NCI-H82 (cell line): ENCODE data around the gene GALNT15.
A peak's percentile ranks its signal among the peaks of the same experiment; 100 is the strongest.

Experiments
- DNase-seq: peaks from one replicate; lab custom pipeline; 2025; lab: John Stamatoyannopoulos, UW

GALNT15 gene, protein sequence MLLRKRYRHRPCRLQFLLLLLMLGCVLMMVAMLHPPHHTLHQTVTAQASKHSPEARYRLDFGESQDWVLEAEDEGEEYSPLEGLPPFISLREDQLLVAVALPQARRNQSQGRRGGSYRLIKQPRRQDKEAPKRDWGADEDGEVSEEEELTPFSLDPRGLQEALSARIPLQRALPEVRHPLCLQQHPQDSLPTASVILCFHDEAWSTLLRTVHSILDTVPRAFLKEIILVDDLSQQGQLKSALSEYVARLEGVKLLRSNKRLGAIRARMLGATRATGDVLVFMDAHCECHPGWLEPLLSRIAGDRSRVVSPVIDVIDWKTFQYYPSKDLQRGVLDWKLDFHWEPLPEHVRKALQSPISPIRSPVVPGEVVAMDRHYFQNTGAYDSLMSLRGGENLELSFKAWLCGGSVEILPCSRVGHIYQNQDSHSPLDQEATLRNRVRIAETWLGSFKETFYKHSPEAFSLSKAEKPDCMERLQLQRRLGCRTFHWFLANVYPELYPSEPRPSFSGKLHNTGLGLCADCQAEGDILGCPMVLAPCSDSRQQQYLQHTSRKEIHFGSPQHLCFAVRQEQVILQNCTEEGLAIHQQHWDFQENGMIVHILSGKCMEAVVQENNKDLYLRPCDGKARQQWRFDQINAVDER

DNA sequence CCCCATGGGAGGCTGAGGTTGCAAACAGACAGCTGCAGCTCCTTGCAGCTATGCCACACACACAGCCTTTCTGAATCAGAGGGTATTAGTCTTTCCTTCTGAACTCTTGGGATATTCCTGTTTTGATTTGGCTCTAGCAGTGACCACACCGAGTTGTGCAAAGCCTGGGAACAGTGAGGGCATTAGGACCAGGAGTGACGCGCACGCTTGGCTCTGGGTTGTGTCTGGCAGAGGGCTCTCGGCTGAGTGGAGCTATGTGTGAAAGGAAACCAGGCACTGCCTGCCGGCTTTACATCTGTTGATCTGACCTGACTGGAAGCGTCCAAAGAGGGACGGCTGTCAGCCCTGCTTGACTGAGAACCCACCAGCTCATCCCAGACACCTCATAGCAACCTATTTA, at the start of gene GALNT15:
Gene GALNT15 (plus strand): TSS at position 292 of the 400 bp plus-strand sequence. CDS start 472 bp downstream, outside the sequence.
- DNase-seq: no peak

DNA sequence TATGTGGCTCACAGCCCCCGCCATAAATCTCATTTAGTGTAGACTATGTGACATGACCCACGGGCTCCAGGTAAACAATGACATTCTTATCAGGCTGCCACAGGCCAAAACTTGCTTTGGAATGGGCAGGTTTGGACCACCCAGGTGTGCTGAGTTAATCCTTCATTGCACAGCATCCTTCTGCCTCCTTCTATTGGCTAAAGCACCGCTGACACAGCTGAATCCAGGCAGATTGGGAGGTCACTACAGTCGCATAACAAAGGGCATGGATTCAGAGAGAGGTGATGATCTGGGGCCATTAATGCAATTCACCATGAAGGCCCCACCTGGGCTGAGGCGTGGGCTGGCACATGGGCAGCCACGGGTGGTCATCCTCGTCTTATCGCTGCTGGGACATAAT, 47.8 kb upstream of the GALNT15 start:
- DNase-seq: no peak

DNA sequence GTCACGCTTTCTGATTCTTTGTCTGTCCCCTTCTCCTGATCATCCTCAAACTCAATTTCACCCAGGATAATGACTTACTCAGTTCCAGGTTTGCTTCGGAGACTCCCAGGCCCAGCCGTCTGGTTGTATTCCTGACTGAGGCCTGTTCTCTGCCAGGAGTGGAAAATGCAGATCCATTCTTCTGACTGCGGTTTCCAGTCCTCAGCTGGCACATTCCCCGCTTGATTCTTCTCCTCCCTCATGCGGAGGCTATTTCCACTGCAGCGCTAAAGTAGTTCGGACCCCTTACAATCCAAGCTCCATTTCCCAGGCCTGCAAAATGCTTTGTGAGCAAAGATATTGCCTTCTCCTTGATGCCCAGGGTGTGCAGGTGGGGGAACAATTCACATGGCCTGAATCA, 47.2 kb upstream of the GALNT15 start:
- no peak for DNase-seq

DNA sequence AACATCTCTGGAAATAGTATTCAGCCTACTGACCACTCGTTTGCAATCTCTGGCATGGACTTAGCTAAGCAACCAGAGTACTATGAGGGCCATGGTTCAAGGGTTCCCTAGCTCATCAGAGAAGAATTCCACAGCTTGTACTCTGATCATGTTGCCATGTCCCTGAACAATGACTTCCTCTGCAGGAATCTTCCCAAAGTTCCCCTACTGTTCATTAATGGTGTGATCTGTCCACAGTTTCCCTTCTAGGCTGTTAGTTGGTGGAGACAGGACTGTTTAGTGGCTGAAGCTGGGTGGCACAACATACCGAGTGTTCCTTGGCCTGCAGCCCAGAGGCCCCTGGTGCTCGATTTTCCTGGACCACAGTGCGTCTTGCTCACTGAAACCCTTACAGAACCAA, 44.4 kb upstream of the GALNT15 start:
- no peak for DNase-seq

DNA sequence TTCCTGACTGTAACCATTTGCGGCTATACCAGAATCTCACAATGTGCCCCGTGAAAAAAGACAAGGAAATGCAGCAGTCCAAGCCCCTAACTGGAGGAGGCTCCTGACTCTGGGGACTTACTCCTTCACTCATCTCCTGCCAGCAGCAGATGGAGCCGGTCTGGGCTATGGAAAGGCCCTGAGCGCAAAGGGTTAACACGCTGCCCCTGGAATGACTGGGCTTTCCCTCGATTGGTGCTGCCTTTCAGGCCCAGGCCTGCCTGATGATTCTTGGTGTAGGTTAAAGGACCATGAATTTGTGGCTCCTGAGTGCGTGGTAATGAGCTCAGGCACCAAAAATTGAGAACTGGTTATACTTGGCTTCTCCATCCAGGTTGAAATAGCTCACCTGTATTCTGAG, 42.3 kb upstream of the GALNT15 start:
- DNase-seq: peak; percentile 74

DNA sequence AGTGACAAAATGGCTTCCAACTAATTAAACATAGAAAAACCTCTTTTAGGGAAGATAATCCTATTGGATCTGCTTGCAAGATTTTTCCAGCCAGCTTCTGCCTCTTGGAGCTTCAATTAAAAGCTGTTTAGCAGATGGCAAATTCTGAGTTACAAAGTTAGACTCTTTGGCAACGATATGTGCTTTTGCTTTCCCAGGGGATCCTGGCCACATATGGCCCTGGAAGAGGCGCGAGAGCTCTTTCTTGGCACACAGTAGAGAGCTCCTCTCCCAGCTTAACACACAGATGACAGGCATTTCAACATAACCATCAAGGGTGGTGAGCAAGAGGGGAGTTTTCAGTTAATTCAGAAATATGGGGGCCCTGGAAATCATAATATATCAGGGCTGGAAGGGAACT, 41.6 kb upstream of the GALNT15 start:
- DNase-seq: peak; percentile 95

DNA sequence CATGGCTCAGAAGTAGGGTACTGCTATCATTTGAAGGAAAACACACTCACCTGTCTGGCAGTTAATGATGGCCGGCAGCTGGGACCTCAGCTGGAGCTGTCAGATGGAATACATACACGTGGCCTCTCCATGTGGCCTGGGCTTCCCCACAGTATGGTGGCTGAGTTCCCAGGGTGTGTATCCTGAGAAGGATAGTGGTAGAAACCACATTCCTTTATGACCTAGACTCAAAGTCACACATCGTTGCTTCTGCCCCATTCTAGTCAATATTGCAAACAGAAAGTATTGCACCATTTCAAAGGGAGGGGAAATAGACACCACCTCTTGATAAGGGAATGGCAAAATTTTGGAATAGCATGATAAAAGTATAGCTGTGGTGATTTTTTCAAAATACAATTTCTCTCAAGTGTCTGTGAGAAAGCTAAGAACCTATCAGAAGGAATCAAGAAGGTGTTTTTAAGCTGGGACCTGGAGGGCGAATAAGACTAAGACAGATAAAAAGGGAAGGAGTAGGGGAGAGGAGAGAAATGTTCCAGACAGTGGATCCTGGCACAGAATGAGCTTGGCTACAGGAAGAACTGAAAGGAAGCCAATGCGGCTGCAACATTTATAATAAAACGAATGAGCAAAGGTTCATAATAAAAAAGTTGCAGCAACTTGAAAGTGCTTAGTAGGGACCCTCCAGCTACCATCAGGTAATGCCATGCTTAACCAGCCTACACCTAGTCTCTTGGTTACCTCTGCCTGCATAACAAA, 40.1 kb upstream of the GALNT15 start:
- DNase-seq: no peak

DNA sequence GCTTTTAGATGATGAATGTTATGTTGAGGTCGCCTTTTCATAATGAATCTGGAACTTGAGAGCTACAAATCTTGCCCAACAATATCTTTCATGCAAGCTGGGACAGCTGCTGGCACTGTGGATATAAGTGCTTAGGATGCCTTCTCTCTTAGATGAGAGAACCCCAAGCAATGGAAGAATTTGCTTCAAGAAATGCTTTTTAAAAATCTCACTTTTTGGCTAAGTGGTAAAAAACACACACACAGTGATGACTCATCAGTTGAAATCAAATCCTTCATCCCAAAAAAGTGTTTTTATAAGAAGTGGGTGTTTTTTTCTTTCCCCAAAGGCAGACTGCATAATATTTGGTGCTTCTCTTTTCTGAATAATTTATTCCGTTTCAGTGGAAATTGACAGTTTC, 38.4 kb upstream of the GALNT15 start:
- DNase-seq: no peak

DNA sequence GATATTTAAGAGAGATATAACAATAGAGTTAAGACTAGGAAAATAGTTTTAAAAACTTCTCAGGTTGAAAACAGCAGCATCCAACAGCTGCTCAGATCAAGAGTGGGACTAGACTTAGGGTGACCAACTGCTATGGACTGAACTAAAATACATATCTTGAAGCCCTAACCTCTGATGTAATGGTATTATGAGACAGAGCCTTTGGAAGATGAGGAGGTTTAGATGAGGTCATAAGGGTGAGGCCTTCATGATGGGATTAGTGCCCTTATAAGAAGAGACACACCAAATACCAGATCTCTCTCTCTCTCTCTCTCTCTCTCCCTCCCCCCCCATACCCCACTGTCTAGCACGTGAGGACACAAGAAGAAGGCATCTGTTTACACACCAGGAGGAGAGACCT, 37.4 kb upstream of the GALNT15 start:
- DNase-seq: no peak

DNA sequence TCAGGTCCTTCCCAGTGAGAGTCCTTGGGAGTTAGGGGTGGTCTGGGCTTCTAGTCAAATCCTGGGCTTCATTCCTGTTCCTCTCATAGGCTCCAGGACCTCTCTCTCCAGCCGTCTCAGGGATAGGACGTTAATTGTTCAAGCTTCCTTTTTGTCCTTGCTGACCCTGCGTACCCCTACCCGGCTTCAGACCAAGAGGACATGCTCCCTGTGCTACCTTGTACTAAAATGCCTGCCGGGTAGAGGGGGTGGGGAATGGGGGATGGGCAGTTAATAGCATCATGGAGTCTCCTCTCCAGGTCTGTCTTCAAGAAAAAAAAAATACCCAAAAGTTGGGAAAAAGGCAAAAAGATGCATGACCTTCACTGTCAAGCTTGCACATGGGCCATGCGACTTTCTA, 36.5 kb upstream of the GALNT15 start:
- DNase-seq: no peak

DNA sequence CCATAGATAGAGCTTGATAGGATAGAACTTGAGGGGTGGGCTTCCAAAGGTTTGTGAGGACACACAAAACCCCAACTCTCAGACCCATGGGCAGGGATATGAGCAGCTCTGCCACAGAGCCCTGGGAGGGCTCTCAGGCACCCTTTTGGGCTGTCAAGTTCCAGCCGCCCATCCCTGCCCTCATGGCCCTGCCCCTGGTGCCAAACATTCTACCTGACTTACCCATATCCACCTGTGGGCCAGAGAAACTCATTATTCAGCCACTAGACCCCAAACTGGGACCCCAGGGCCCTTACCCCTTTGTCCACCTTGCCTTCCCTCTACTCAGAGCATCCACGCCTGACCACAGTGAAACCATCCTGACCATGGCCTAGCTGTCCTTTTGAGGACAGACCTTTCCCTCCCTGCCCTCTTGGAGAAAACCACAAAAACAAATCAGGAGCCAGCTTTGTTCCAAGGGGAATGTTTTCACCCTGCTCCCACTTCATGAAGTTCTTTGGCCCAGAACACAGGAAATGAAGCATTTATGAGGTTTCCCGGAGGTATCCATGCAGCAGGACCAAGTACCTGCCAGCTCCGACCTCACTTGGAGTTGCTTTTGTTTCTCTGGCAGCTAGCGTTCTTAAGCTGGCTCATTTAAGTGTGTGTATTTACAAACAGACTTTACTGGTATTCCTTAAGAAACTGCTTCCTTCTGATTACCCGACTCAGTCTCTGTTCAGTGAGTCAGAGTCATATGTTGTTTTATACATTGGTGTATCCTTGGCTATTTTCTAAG, 34.2 kb upstream of the GALNT15 start:
- no peak for DNase-seq

DNA sequence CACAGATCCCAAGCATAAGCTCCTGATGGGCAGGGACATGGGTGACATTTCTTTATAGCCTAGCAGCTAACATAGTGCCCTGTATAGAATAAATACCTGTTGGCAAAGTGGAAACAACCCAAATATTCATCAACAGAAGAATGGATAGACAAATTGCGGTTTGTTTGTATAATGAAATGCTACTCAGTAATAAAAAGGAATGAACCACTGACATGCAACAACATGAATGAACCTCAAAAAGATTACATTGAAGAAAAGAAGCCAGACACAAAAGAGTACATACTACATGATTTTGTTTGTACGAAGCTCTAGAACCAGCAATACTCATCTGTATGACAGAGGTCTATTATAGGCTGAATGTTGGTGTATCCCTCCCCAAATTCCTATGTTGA, 33.6 kb upstream of the GALNT15 start:
- no peak for DNase-seq

DNA sequence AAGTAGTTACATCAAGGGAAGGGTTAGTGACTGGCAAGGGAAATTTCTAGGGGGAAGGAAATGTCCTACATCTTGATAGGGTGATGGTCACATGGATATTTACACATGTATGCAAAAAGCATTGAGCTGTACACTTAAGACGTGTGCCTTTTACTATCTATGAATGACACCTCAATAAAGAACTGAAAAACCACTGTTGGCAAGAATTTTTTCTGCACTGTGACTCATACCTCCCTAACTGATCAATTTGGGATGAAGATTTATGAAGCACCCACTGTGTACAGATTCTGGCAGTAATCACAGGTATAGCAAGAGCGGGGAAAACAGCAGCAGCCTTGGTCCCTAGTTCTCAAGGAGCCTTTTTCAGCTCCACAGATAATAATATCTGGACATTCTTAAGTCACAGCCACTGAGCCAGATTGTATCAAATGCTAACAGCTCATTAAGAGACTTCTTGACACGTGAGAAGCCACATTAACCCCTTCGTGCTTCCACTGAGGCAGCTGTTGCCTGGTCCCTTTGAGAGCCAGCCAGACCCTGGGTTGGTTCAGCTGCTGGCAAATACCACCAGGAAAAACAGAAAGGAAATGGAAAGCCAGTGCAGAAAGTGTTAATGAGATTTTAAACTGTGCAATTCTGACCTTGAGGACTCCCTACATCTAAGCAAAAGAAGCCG, 32.0 kb upstream of the GALNT15 start:
- DNase-seq: no peak

DNA sequence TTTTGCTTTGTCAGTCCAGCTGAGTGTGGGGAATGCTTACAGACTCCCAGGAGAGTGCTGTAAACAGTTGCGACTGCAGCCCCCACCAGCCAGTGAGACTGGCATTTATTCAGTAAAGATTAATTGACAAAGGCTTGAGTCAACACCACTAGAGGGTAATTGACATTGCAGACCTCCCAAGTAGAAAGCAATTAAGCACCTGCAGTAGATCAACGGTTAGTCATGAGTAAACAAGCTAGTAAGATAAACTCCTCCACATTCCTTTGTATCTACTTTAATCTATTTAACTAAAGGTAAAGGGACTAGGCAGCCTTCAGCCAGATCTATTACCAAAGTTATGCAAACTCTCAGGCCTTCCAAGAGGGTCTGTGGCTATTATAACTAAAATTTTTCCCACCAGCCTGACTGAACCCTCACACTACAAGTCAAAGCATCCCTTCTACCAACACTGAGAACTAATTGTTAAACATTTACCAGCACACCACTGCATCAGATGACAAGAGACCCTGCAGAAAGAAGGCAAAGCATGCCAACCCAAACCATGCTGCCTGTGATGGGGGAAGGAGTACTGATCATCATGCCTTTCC, 30.5 kb upstream of the GALNT15 start:
- no peak for DNase-seq

DNA sequence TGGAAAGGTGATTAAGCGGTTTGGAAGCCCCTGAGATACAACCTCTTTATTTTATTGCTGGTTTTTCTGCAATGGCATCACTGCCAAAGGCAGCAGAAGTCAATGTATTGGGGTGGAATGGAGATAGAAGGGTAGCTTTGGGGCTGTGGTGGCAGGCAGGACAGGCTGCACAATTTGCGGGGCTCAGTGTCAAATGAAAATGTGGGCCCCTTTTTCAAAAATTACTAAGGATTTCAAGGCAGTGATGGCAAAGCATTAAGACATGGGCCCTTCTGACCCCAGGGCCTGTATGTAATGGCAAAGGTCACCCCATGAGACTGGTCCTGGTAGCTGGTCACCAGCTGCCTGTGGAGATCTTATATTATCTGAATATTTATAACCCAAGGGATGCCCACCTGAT, 29.3 kb upstream of the GALNT15 start:
- no peak for DNase-seq

DNA sequence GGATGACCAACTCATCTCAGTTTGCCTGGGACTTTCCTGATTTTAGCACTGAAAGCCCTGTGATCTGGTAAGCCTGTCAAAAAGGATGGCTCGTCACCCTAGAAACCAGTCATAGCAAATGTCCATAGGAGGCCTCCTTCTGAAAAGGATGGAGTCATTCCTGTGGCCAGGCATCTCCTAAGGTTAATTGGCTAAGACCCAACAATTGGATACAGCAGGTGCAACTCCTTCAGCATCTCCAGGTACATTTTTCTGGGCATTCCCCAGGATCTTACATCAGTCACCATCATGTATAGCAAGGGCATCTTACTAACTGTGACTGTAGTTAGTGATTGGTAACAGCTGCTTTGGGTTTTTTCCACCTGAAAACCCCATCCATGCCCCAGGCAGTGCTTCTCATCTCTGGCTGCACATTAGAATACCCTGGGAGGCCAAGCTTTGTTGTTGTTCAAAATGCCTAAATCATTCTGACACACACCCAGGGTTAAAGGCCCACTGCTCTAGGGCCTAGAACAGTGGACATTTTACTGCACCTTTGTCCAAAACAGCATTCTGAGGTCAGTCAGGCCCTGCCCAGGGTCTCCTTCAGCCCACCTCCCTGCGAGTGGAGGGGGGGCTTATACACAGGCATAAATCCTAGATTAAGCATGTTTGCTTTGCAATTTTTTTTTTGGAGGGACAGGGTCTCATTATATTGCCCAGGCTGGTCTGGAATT, 28.3 kb upstream of the GALNT15 start:
- DNase-seq: no peak

DNA sequence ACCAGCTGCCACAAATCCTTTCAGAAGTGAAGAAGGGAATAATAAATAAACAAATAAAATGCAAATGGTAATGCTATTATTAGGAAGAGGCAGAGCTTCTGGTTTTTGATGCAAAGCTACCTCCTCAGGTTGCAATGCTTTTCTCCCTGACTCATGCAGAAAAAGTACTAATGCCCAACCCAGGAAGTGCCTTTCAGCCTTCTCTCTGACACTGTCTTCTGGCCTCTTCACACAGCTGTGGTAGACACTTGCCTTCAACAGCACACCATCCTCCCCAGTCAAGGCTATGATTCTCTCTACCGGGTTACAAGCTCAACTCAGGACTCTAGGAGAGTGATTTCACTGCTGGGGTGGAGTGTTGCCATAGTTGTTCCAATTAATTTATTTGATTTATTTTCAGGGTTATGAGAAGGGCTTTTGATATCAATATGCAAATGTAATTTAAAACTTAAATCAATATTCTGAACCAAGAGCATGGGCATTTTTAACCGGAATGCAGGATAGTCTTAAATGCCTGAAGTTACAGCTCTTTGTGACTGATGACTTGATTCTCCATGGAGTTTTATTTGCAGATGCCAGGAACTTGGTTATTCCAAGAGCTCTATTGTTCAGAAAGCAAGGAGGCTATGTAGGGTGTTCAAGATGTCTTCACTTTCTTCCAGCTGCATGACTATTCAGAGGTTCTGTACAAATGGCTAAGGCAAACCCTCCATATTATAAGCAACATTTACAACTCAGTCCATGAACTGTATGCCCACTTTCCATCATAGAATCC, 27.1 kb upstream of the GALNT15 start:
- no peak for DNase-seq

DNA sequence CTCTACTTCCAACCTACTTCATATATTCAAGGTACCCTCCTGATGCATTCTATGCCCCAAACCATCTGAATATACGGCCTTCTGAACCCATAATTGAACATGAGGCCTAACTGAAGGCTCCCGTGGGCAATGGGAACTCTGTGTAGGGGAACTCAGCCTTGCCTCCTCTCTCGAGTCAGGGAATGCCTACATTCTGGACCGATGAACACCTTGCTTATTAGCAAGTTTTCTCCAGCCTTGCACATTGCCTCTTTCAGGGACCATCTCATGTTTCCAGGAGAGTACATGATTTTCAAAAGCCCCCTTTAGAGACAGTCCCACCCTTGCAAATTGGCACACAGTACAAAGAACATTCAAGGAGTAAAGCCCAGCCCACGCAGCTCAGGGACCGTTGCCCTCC, 26.3 kb upstream of the GALNT15 start:
- DNase-seq: no peak

DNA sequence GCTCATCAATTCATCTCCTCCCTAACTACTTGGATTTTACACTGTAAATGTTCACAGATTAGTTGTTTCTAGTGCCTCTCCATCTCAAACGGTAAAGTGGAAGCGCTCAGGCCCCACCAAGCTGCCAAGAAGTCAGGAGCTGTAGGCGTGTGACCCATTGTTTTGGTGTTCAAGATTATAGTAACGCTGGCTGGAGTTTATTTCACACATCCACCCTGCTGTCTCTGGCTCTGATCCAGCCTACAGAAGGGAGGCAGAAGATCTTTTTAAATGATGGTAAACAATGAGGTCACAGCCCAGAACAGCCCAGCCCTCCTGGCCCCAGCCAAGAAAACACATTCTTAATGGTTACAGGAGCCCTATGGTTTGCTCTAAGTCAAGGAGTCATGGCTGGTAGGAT, 25.7 kb upstream of the GALNT15 start:
- DNase-seq: peak; percentile 27

DNA sequence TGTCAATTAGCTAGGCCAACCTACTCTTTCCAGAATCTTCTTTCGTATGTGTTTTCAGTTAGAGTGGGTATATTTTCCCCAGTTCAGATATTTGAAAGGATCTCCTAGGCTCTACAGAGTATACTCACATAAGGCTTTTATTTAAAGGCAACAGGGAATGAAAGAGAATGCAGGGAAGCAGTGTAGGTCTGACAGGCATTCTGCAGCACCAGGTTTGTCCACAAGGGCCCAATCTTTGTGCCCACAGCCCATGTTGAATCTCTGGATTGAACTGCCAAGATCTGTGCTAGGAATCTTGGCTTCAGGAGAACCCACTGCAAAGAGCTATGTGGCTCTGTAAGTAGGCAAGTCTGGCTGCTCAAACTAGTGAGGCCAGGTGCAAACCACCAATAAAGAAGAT, 24.2 kb upstream of the GALNT15 start:
- no peak for DNase-seq
